ENCODE measurements around the gene CDH8.

The CDH8 gene

DNA sequence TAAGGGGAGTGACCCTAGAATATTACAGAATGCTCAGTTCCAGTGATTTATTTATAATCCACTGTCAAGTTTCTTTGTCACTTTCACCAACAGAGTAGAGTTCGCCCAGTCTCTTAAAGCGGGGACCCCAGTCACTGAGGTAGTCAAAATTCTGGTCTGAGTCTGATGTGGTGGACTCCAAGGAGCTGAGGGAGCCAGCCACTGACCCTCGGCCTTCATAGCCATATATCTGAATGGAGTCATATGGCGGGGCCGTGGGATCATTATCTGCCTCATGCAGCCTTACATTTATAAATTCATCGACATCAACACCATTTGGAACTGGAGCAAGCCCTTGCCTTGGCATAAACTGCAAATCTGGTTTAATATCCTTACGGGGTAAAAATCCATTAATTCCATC is 382.7 kb downstream of the CDH8 start:
- no peak for TF ChIP-seq CTCF (IDR thresholded peaks at IDR 0.05; ENCODE audit: insufficient read depth, low read depth, low read length, missing control alignments)
- no peak overlapping the region for H3K4me3 ChIP-seq (ENCODE audit: low read depth, low read length)

GRCh38 chr16:61645561-61645960 is 390.7 kb downstream of the CDH8 start:
- no peak for DNase-seq (ENCODE audit: low read depth)
- no peak overlapping the region for H3K4me3 ChIP-seq (ENCODE audit: low read depth, low read length)
- no peak for TF ChIP-seq CTCF (IDR thresholded peaks at IDR 0.05; ENCODE audit: insufficient read depth, low read depth, low read length, missing control alignments)

More for the DNA sequence above, 382.7 kb downstream of the CDH8 start:
- DNase-seq (ENCODE audit: low read depth): no peak

DNA sequence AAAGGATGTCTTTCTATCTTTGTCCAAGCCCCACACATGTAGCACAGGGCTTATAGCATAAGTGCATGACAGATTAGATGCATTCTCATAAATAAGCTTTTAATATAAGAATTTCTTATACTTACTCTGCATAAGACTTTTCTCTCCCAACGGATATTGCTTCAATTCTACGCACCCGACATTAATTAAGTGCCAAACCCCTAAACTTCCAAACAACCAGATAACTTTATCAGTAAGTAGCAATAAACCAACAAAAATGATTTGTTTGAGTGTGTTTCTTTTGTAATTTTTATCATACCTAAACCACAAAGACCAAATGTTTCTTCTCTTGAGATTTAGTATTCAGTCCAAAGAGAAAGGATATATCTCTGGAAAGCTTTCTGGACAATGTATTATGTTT is 391.5 kb downstream of the CDH8 start:
- TF ChIP-seq CTCF (IDR thresholded peaks at IDR 0.05; ENCODE audit: insufficient read depth, low read depth, low read length, missing control alignments): no peak
- DNase-seq (ENCODE audit: low read depth): no peak
- H3K4me3 ChIP-seq (ENCODE audit: low read depth, low read length): no peak overlapping the region

- DNase-seq (ENCODE audit: low read depth): no peak
- H3K4me3 ChIP-seq (ENCODE audit: low read depth, low read length): no peak overlapping the region
- TF ChIP-seq CTCF (IDR thresholded peaks at IDR 0.05; ENCODE audit: insufficient read depth, low read depth, low read length, missing control alignments): no peak
Observed at GRCh38 chr16:61617219-61617783, 418.9 kb downstream of the CDH8 start.

GRCh38 chr16:61616088-61616487 is 420.1 kb downstream of the CDH8 start:
- no peak for DNase-seq (ENCODE audit: low read depth)
- TF ChIP-seq CTCF (IDR thresholded peaks at IDR 0.05; ENCODE audit: insufficient read depth, low read depth, low read length, missing control alignments): no peak
- H3K4me3 ChIP-seq (ENCODE audit: low read depth, low read length): no peak overlapping the region

DNA sequence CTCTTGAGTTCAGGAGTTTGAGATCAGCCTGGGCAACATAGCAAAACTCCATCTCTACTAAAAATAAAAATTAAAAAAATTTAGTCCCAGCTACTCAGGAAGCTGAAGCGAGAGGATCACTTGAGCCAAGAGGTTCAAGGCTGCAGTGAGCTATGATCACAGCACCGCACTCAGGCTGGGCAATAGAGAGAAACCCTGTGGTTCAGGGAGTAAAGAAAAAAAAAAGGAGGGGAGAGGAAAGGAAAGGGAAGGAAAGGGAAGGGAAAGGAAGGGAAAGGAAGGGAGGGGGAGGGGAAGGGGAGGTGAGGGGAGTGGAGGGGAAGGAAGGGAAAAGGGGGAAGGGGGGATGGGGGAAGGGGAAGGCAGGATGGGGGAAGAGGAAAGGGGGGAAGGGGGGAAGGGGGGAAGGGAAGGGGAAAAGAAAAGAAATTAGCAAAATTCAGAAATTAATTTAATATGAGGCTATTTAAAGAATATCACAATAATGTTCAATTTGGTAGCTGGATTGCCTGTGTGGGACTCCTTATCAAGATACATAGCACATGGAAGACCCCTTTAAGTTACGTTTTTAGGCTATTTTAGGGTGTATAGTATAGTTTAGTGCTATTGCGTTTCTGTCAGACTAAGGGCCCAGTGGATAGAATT is 424.3 kb downstream of the CDH8 start:
- no peak for DNase-seq (ENCODE audit: low read depth)
- TF ChIP-seq CTCF (IDR thresholded peaks at IDR 0.05; ENCODE audit: insufficient read depth, low read depth, low read length, missing control alignments): no peak
- H3K4me3 ChIP-seq (ENCODE audit: low read depth, low read length): no peak overlapping the region

- TF ChIP-seq CTCF (IDR thresholded peaks at IDR 0.05; ENCODE audit: insufficient read depth, low read depth, low read length, missing control alignments): no peak
- H3K4me3 ChIP-seq (ENCODE audit: low read depth, low read length): no peak overlapping the region
- DNase-seq (ENCODE audit: low read depth): no peak
Observed at GRCh38 chr16:61606581-61606980, 429.7 kb downstream of the CDH8 start.

All from GM12865 (cell line).